Measurements from ENCODE around the gene SPATA13.
A peak's percentile ranks its signal among the peaks of the same experiment; 100 is the strongest.

Gene SPATA13

GRCh38 chr13:24273926-24274325 lies 113.4 kb downstream of the SPATA13 start:
- Mint-ChIP-seq H3K9me3 (no peaks in the 10 kb centered on the region), H3K36me3 (peaks cover 33% of the 10 kb centered on the region), H3K27ac (peak overlapping the region; percentile 98), H3K27me3 (peaks cover 5% of the 10 kb centered on the region), H3K4me1 (peaks cover 91% of the 10 kb centered on the region), H3K4me3 (peak overlapping the region; percentile 53)
- DNase-seq: no peak
- CTCF ChIA-PET: interaction anchor here (1.0 to 2.2 kb wide), 7 partner anchors 8 to 238 kb away, joined by 3 to 7 read pairs (median 4); no protein-coding TSS in a partner anchor

GRCh38 chr13:24274452-24275021 lies 114.0 kb downstream of the SPATA13 start:
- peak overlapping the region; percentile 98 for H3K27ac Mint-ChIP-seq
- peak overlapping the region; percentile 53 for H3K4me3 Mint-ChIP-seq
- peaks cover 5% of the 10 kb centered on the region for H3K27me3 Mint-ChIP-seq
- peaks cover 34% of the 10 kb centered on the region for H3K36me3 Mint-ChIP-seq
- CTCF ChIA-PET: interaction anchor here (0.8 to 2.2 kb wide), 8 partner anchors 9 to 238 kb away, joined by 3 to 7 read pairs (median 4); no protein-coding TSS in a partner anchor
- peak; percentile 73 for DNase-seq
- no peaks in the 10 kb centered on the region for H3K9me3 Mint-ChIP-seq
- peaks cover 92% of the 10 kb centered on the region for H3K4me1 Mint-ChIP-seq

- CTCF ChIA-PET: interaction anchor here (0.8 to 2.2 kb wide), 7 partner anchors 9 to 237 kb away, joined by 3 to 7 read pairs (median 4); no protein-coding TSS in a partner anchor
- Mint-ChIP-seq H3K27me3 (peaks cover 5% of the 10 kb centered on the region), H3K36me3 (peaks cover 34% of the 10 kb centered on the region), H3K9me3 (no peaks in the 10 kb centered on the region), H3K27ac (peak overlapping the region; percentile 98), H3K4me3 (peak overlapping the region; percentile 53), H3K4me1 (peaks cover 93% of the 10 kb centered on the region)
- no peak for DNase-seq
These were observed 114.5 kb downstream of the SPATA13 start for GRCh38 chr13:24275041-24275440.

DNA sequence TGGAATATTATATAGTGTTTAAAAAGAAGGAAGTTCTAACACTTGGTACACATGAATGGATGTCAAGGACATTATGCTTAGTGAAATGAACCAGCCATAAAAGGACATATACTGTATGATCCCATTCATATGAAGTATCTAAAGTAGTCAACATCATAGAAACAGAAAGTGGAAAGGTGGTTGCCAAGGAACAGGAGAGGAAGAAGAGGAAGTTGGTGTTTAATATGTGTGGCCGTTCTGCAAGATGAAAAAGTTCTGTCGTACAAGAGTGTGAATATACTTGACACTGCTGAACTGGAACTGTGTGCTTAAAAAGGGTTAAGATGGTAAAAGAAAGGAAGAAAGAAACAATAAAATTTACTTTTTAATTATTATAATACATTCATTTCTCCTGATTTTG lies 115.8 kb downstream of the SPATA13 start:
- no peak for DNase-seq
- no peaks in the 10 kb centered on the region for H3K9me3 Mint-ChIP-seq
- H3K27ac Mint-ChIP-seq: peak overlapping the region; percentile 6
- CTCF ChIA-PET: interaction anchor here (0.6 to 2.2 kb wide), 2 partner anchors 12 to 221 kb away, joined by 4 to 7 read pairs; no protein-coding TSS in a partner anchor
- peaks cover 33% of the 10 kb centered on the region for H3K36me3 Mint-ChIP-seq
- no peaks in the 10 kb centered on the region for H3K27me3 Mint-ChIP-seq
- peaks cover 82% of the 10 kb centered on the region for H3K4me1 Mint-ChIP-seq
- no peak overlapping the region for H3K4me3 Mint-ChIP-seq

- Mint-ChIP-seq H3K4me1 (peaks cover 77% of the 10 kb centered on the region), H3K4me3 (no peak overlapping the region), H3K27me3 (no peaks in the 10 kb centered on the region), H3K27ac (peak overlapping the region; percentile 0), H3K36me3 (peaks cover 33% of the 10 kb centered on the region), H3K9me3 (no peaks in the 10 kb centered on the region)
- DNase-seq: no peak
- CTCF ChIA-PET: no interaction called here
These were observed 116.3 kb downstream of the SPATA13 start for GRCh38 chr13:24276861-24277260.

DNA sequence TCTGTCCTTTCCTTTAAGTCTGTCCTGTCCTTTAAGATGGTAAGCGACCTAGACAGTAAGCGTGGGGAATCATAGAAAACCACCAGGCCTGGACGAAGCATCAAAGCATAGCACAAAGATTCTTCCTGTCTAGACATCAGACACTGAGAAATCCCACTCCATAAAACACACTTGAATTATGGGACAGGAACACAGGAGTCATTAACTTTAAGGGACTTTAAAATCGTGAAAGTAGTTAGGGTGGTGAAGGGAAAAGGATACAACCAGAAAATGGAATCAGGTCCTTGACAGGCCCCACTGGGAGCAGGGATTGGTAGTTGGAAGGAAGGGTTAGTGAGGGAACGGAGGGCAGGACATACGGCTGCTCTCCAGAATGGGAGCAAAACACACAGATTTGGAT lies 117.2 kb downstream of the SPATA13 start:
- CTCF ChIA-PET: interaction anchor here (1.0 to 1.4 kb wide), 2 partner anchors 10 to 47 kb away, joined by 3 read pairs; no protein-coding TSS in a partner anchor
- Mint-ChIP-seq H3K36me3 (peaks cover 34% of the 10 kb centered on the region), H3K27me3 (no peaks in the 10 kb centered on the region), H3K4me1 (peaks cover 71% of the 10 kb centered on the region), H3K27ac (no peak overlapping the region), H3K9me3 (no peaks in the 10 kb centered on the region), H3K4me3 (no peak overlapping the region)
- DNase-seq: no peak

- Mint-ChIP-seq H3K9me3 (no peaks in the 10 kb centered on the region), H3K27me3 (no peaks in the 10 kb centered on the region), H3K4me1 (peaks cover 58% of the 10 kb centered on the region), H3K27ac (peak overlapping the region; percentile 53), H3K4me3 (no peak overlapping the region), H3K36me3 (peaks cover 38% of the 10 kb centered on the region)
- CTCF ChIA-PET: no interaction called here
- no peak for DNase-seq
These were observed 119.0 kb downstream of the SPATA13 start for GRCh38 chr13:24279327-24280110.

GRCh38 chr13:24280720-24281119 lies 120.2 kb downstream of the SPATA13 start:
- no peaks in the 10 kb centered on the region for H3K9me3 Mint-ChIP-seq
- no peaks in the 10 kb centered on the region for H3K27me3 Mint-ChIP-seq
- peaks cover 40% of the 10 kb centered on the region for H3K36me3 Mint-ChIP-seq
- DNase-seq: no peak
- no peak overlapping the region for H3K27ac Mint-ChIP-seq
- CTCF ChIA-PET: no interaction called here
- no peak overlapping the region for H3K4me3 Mint-ChIP-seq
- peaks cover 46% of the 10 kb centered on the region for H3K4me1 Mint-ChIP-seq

GRCh38 chr13:24281188-24282008 lies 120.9 kb downstream of the SPATA13 start:
- H3K4me3 Mint-ChIP-seq: no peak overlapping the region
- no peak overlapping the region for H3K27ac Mint-ChIP-seq
- peaks cover 40% of the 10 kb centered on the region for H3K4me1 Mint-ChIP-seq
- DNase-seq: no peak
- no peaks in the 10 kb centered on the region for H3K9me3 Mint-ChIP-seq
- H3K36me3 Mint-ChIP-seq: peaks cover 44% of the 10 kb centered on the region
- no peaks in the 10 kb centered on the region for H3K27me3 Mint-ChIP-seq
- CTCF ChIA-PET: no interaction called here

DNA sequence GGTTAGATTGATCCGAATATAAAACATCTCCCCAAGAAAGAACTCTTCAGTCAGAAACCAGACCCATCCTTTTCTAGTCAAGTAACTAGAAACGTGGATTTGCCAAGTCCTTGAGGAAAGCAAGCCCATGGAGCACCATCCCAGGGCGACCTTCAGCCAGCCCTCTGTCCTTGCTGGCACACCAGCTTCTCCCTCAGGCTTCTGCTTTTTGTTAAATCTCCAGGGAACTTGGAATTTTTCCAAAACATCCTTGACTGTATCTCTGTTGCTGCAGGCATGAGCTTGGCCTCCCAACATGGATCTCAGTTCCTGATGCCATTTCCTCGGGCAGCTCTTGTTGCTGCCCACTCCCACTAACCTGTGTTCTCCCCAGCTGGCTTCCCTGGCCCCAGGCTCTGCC lies 121.7 kb downstream of the SPATA13 start:
- peak overlapping the region; percentile 33 for H3K27ac Mint-ChIP-seq
- no peaks in the 10 kb centered on the region for H3K9me3 Mint-ChIP-seq
- no peak for DNase-seq
- no peaks in the 10 kb centered on the region for H3K27me3 Mint-ChIP-seq
- peaks cover 47% of the 10 kb centered on the region for H3K36me3 Mint-ChIP-seq
- H3K4me3 Mint-ChIP-seq: no peak overlapping the region
- CTCF ChIA-PET: interaction anchor here (1.5 kb wide), 1 partner anchor 63 kb away, joined by 3 read pairs; no protein-coding TSS in a partner anchor
- peaks cover 31% of the 10 kb centered on the region for H3K4me1 Mint-ChIP-seq

- no peak overlapping the region for H3K27ac Mint-ChIP-seq
- CTCF ChIA-PET: interaction anchor here (0.6 to 1.4 kb wide), 2 partner anchors 27 to 35 kb away, joined by 3 read pairs; no protein-coding TSS in a partner anchor
- H3K36me3 Mint-ChIP-seq: peaks cover 60% of the 10 kb centered on the region
These were observed 124.5 kb downstream of the SPATA13 start for GRCh38 chr13:24284889-24285565.

DNA sequence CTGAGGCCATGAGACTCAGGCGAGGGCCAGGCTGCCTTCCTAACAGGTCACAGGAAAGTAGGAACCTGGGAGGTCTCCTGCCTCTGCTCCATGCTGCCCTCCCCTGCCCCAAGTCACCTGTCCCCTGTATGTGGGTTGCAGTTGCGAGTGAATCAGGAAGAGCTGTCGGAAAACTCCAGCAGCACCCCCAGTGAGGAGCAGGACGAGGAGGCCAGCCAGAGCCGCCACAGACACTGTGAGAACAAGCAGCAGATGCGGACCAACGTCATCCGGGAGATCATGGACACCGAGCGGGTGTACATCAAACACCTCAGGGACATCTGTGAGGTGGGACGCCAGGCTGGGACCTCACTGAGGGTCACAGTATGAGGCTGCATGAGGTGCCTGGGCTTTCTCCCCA lies 126.1 kb downstream of the SPATA13 start:
- H3K4me1 Mint-ChIP-seq: peaks cover 7% of the 10 kb centered on the region
- no peak overlapping the region for H3K4me3 Mint-ChIP-seq
- no peak overlapping the region for H3K27ac Mint-ChIP-seq
- no peak for DNase-seq
- no peaks in the 10 kb centered on the region for H3K27me3 Mint-ChIP-seq
- H3K36me3 Mint-ChIP-seq: peaks cover 65% of the 10 kb centered on the region
- H3K9me3 Mint-ChIP-seq: no peaks in the 10 kb centered on the region
- CTCF ChIA-PET: interaction anchor here (1.4 kb wide), 1 partner anchor 26 kb away, joined by 3 read pairs; no protein-coding TSS in a partner anchor

More at GRCh38 chr13:24284889-24285565, 124.5 kb downstream of the SPATA13 start:
- Mint-ChIP-seq H3K4me1 (peaks cover 7% of the 10 kb centered on the region), H3K4me3 (no peak overlapping the region), H3K27me3 (no peaks in the 10 kb centered on the region), H3K9me3 (no peaks in the 10 kb centered on the region)
- DNase-seq: no peak

DNA sequence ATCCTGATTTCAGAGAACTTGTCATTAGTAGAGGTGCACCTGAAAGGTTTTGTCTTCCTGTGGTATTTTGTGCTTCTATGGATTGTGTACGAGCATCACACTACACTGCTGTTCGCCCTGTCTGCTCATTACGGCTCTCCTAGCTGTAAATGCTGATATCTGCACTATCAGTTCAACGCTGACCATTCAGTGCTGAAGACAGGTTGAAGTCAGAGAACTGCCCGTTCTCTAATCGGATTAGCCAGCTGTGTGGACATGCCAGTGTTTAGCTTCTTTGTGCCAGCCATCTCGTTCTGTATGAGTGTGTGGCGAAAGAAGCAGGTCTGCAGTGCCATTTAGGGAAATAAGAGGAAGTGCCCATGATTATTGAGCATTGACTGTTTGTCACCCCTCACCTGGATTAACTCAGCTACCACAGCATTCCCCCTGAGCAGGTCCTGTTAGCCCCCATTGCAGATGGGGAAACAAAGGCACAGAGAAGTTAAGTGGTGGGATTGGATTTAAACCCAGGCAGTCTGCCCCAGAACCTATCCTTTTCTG lies 127.3 kb downstream of the SPATA13 start:
- Mint-ChIP-seq H3K27me3 (no peaks in the 10 kb centered on the region), H3K9me3 (no peaks in the 10 kb centered on the region), H3K36me3 (peaks cover 66% of the 10 kb centered on the region), H3K4me1 (peaks cover 4% of the 10 kb centered on the region), H3K27ac (peak overlapping the region; percentile 1), H3K4me3 (no peak overlapping the region)
- CTCF ChIA-PET: interaction anchor here (1.2 to 1.3 kb wide), 2 partner anchors 10 to 24 kb away, joined by 3 to 5 read pairs; no protein-coding TSS in a partner anchor
- no peak for DNase-seq
